Measurements from ENCODE around the gene PITPNC1.

GRCh38 chr17:67376415-67376736 is 705 bp upstream of the PITPNC1 start:
- no peak for TF ChIP-seq EZH2 (IDR thresholded peaks at IDR 0.05; ENCODE audit: borderline replicate concordance, low read length)
- TF ChIP-seq CTCF (conservative IDR thresholded peaks at IDR 0.05 in 1 of 2, IDR thresholded peaks at IDR 0.05 in 1 of 2; ENCODE audit: extremely low read depth in 1 of 2, insufficient read depth in 1 of 2, low read depth in 1 of 2, low read length in 2 of 2), result no peak
